HG03139 (cell line): ENCODE results near the gene ABCC8.

ENCODE experiments used
- ATAC-seq: cut with Tn5 transposase; IDR thresholded peaks from one replicate; pipeline ENCODE4 v1.9.1; 2021; ENCODE audit not compliant: unreplicated experiment

ABCC8 gene

GRCh38 chr11:17472467-17472866 is 4.2 kb downstream of the ABCC8 start:
- no peak for ATAC-seq

DNA sequence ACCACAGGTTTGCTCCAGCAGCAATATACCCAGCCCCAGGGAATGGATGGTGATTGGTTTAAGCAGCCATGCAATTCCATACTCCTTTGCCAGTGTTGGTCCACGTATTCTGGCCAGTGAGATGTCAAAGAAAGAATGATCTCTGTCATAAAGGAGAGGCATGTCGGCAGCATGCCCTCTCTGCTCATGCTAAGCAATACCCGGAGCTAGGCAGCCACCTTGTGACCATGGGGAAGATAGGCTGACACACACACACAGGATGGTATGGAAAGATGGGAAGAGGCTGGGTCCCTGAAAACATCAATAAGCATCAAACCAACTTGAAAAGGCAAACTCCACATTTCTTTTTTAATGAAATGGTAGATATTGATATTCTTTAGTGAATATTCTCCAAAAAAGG is 5.1 kb downstream of the ABCC8 start:
- ATAC-seq: no peak

- ATAC-seq: no peak
These were observed 6.6 kb downstream of the ABCC8 start for GRCh38 chr11:17469998-17470397.

DNA sequence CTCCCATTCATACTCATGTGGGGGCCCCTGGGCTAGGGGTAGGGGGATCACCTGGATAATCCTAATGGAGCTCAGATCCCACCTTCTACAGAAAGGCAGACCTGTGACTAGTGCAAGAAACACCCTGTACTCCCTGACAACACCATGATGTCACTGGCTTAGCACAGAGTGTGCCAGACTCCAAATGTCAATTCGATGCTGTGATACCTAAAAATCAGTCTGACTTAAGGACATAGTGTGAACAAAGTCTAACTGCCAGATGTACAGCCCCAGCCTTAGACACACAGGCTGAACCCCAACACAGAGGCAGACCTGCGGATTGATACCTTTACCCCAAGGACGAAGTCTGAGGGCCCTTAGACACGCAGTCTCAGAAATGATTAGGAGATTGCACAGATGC is 8.5 kb downstream of the ABCC8 start:
- ATAC-seq: no peak

GRCh38 chr11:17463546-17464174 is 13.0 kb downstream of the ABCC8 start:
- ATAC-seq: no peak

DNA sequence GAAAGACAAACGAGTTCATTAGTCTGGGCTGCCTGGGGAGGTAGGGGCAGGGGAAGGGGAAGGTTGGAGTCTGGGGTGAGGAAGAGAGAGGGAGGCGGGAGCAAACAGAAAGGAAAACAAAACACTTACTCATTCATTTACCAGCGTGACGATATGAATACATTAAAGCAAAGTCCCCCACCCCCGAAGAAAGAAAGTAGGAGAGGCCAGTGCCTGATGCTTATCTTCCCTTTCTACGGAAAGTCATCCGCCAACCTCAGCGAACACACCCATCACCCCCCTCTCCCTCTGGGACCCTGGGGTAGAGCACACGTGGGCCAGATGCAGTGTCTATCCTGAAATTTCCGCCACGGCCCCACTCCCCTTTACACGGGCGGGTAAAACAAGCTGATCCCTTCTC is 13.7 kb downstream of the ABCC8 start:
- no peak for ATAC-seq

DNA sequence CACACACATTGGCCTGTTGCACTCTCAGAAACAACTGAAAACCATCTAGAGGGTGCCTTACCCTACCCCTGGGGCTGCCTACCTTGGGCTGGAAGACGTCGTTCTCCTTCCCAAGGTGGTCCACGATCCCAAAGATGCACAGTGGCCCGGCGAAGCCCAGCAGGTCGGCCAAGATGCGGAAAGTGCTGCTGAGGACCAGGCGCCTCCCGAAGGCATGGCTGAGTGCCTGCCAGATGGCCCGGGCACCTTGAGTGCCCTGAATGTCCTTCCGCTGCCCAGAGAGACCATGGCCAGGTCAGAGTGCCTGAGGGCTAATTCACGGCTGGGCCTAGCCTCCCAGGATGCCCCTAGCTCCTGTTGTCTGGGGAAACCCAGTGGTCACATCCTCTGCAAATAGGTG is 16.2 kb downstream of the ABCC8 start:
- ATAC-seq: no peak

- ATAC-seq: no peak
These were observed 17.3 kb downstream of the ABCC8 start for GRCh38 chr11:17459236-17459896.

- ATAC-seq: no peak
These were observed 18.4 kb downstream of the ABCC8 start for GRCh38 chr11:17458268-17458667.

DNA sequence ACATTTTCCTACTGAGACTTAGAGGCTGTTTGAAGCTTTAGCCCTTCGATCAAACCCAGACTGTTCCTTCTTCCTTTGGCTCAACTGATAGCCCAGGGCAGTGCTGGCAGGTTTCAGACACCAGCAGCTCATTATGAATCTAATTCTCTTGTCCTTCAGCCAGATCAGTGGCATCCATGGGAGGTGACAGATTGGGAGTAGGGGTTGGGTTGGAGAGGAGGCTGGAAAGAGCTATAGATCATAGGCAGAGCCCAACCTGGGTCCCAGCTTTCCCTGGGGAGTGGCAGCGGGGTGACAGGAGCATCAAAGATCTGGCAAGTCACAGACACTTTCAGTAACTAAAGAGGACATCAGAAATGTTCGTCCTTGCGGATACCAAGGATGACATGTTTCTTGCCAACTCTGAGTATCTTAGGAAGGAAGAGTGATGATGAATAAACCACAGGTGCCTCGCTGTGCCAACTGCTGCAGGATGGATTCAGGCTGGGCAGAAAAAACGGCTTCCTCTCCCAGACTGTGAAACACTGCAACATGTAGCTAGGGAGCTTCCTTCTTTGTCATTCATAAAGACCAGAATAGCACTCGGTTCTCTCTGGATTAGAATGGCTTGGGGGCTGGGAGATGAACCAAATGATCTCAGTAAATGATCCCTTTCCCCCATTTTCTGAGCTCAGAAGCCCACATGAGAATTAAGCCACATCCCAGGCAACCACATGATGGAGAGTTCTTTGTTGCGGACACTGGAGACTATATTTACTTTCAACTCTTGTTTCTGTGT is 19.1 kb downstream of the ABCC8 start:
- no peak for ATAC-seq

DNA sequence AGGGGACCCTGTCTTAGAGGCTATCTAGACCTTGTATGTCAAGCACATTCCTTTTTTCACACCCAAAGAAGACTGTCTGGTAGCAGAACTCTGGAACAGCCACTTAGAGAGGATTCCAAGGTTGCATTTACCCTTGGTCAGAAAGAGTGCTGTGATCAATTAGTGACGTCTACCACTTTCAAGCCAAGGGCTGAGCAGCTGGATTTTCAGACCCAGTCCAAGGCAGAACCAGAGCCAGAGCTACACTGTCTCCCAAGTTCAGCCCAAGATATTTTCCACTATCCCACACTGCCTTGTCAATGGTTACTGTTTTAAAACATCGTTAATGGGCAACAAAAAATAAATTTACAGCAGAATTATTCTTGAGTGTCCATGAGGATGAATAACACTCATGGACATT is 24.0 kb downstream of the ABCC8 start:
- ATAC-seq: no peak

- ATAC-seq: no peak
These were observed 27.5 kb downstream of the ABCC8 start for GRCh38 chr11:17449158-17449557.

DNA sequence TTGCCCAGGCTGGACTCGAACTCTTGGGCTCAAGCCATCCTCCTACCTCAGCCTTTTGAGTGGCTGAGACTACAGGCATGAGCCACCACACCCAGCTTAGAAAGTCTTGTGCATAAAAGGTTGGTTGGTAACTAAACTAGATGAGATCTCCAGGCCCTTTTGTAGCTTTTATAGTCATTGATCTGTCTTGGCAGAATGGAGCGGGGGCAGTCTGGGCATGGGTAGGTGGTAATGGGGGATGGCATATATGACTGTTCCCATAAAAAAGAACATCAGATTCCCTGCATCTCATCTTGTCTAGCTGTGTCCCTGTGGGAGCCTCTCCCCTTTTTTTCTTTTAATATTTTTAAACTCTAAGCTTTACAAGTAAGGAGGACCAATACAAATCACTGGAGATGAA is 30.2 kb downstream of the ABCC8 start:
- ATAC-seq: no peak

DNA sequence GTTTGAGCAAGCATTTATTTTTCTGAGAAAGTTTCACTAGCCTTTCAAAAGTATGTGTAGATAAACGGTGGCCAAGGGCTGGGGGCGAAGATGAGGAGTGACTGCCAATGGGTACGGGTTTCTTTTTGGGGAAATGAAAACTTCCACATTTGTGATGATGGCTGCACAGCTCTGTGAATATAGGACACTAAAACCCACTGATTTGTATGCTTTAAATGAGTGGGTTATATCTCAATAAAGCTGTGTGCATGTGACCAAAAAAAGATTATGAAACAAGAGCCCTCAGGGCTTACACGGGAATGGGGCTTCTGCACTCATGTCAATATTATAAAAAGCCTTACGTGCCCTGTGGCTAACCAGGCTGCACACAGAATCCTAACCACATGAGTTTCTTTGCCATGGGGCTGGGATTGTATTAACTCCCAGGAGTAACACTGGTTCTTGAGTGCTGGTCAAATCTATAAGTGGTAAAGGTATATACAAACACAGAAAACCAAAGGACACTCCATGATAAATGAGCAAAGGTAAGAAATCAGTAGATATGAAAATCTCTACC is 31.3 kb downstream of the ABCC8 start:
- no peak for ATAC-seq

DNA sequence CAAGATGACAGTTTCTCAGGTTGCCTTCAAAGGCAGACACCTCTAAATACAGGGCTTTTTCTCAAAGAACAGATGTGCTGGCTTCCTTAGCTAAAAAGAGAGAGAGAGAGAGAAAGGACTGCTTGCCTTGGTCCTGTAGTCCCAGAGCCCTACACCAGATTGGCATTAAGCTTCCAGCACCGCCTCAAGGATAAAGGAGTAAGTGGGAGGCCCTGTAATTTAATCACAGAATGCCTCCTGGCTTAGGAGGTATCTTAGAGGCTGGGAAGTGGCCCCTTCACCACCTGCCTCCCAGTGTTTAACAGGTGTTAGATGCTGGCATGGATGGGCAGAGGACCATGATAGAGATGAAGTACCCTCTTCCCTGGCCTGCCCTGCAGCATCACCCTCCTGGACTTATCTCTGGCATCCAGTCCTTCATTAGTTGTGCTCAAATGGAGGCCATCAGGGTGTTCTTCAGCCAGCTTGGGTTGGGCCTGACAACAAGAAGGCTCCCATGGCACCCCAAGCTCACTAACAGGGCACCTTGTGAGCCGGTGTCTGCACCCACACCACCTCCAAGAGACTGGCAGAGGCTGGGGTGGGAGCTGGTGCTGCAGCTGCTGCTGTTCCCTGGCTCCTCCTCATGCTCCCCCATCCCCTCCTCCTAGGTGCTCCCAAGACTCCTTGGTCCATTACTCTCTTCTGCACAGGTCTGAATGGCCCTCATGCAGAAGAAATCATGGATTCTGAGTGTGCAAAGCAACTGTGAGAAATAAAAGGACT is 32.5 kb downstream of the ABCC8 start:
- ATAC-seq: no peak

DNA sequence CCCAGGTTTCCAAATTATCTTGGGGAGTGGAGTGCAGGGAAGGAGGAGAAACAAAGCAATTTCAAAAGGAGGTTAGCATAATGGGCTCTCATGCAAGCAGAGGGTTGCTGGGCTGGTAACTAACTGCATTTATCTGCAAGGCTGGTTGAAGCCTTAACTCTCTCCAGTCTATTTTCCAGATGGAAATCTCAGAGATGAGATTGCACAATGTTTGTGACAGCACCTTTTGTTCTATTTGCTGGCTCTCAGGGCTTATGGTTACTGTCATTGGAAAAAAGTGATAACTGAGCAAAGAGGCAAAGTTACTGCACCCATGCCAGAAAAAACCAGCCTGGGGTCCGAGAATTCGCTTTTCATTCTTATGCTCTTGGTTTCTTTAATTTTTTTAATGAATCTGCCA is 33.2 kb downstream of the ABCC8 start:
- no peak for ATAC-seq

- ATAC-seq: no peak
These were observed 33.6 kb downstream of the ABCC8 start for GRCh38 chr11:17443000-17443399.

DNA sequence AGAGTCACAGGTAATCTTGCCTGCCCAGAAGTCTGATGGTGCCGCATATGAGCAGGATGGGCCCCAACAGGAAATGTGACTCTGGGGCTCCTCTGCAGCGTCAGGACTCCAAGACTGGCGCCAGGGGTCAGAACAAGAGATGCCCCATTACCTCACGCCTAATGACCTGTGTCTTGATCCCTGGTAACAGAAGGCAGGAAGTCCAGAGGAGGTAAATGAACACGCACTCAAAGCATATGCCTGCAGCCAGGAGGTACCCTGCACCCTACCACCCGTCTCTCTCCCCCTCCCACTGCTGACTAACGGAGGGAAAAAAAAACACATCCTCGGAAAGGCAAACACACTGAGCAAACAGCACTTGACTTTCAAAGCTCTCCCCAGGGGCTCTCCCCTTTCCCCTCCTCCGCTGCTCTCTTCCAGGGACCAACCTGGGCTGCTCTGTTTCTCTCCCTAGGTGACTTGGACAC is 37.3 kb downstream of the ABCC8 start:
- ATAC-seq: no peak

- no peak for ATAC-seq
These were observed 39.3 kb downstream of the ABCC8 start for GRCh38 chr11:17437366-17437765.

DNA sequence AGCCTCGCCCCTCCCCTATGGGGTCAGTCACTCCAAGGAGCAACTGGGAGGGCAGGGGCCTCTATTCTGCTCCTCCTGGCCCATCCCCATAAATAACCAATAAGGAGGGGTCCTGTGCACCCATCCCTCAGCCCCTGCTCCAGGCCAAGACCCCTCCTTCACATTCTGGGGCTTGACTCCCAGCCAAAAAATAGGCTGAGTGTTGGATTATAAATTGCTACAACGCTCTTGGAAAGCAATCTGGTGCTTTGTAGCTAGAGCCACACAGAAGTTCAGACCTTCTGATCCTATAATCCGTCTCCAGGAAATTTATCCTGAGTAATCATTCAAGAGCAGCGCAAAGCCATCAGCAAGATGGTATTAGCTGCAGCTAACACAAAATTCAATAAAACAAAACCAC is 42.5 kb downstream of the ABCC8 start:
- no peak for ATAC-seq

GRCh38 chr11:17432002-17432401 is 44.6 kb downstream of the ABCC8 start:
- no peak for ATAC-seq
